Bronchial epithelial cell (primary cell): ENCODE data around the gene KMT5B. TPM values are rescaled to one million over a fixed set of nuclear protein-coding genes. Genes with fewer than 3 reads are reported as not detected.

ENCODE experiments used
- DNase-seq: peaks from one replicate; pipeline ENCODE4 v3.0.0-alpha.2; 2010; ENCODE audit warnings: low read depth
- FAIRE-seq: peaks from 2 replicates; lab custom pipeline; 2011; peaks lifted over from hg19 to GRCh38; lab: Jason Lieb, UNC
- H3K27me3 ChIP-seq: 2 replicates; pipeline ENCODE4 v1.5.1; 2011; ENCODE audit warnings: low read length; ENCODE audit not compliant: control insufficient read depth, insufficient read depth
- H3K36me3 ChIP-seq: 2 replicates; pipeline ENCODE4 v1.5.1; 2011; ENCODE audit warnings: low read length; ENCODE audit not compliant: control insufficient read depth, insufficient read depth
- H3K4me3 ChIP-seq: 2 replicates; pipeline ENCODE4 v1.5.1; 2011; ENCODE audit warnings: mild to moderate bottlenecking, low read depth, low read length, control low read depth
- CTCF ChIP-seq: IDR thresholded peaks from 2 replicates; pipeline ENCODE4 v1.5.1; 2011; ENCODE audit warnings: mild to moderate bottlenecking, moderate library complexity, low read length, control low read depth, inconsistent platforms; ENCODE audit not compliant: insufficient read depth, severe bottlenecking
- total RNA-seq: library from RNA; depleted of rRNA; stranded (reverse); fragments of >200 nt; gene quantifications from 2 replicates; pipeline ENCODE4 v1.2.1, GENCODE V29; 2014

The KMT5B gene
- total RNA-seq, 1 donor from 2014 or later: 35.8 TPM

- no peak for TF ChIP-seq CTCF
- Histone ChIP-seq H3K27me3 (peaks cover 2% of the 10 kb centered on the region), H3K4me3 (no peak overlapping the region), H3K36me3 (no peaks in the 10 kb centered on the region)
- no peak for FAIRE-seq
- DNase-seq: no peak
Observed at GRCh38 chr11:68215524-68216170, 2.6 kb upstream of the KMT5B start.

- no peak overlapping the region for H3K4me3 ChIP-seq
- no peaks in the 10 kb centered on the region for H3K36me3 ChIP-seq
- no peak for TF ChIP-seq CTCF
- peaks cover 2% of the 10 kb centered on the region for H3K27me3 ChIP-seq
- no peak for FAIRE-seq
- DNase-seq: no peak
Observed at GRCh38 chr11:68215087-68215445, 2.0 kb upstream of the KMT5B start.

DNA sequence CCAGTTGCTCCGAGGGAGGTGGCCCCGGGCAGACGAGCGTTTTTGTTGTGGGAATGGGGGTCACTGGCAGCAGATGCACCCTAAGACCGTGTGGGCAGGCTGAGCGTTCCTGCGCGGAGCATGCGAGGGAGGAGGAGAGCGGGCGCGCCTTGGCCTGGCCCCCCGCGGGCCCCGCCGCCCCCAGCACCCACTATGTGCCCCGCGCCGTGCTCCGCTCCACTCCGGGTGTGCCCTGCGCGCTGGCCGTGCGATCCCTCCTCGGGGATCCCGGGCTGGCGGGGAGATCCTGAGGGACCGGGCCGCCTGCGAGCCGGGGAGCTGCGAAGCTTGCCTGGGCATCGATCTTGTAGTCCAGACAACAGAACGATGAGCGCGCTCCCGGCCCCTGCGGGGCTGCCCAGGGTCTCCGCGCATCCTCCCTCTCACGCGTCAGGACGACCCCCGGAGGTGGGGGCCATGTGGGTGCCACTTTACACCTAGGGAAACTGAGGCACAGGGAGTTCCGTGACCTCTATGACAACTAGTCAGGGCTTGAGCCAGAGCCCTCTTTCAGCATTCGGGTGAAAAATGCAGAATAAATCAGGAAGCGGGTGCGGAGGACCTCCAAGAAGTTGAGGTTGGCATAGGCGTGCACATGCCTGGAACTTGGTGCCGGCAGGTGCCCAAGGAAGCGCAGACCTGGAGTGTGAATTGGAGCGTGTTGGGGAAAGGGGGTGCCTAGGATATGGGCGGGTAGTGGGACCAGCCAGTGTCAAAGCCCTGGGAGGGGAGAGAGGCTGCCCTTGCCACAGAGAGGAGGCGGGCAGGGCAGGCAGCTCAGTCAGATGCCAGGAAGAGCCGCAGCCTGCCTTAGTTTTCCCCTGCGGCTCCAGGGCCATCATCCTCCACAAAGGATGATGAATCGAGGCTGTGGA is 1.3 kb upstream of the KMT5B start:
- Histone ChIP-seq H3K27me3 (peaks cover 2% of the 10 kb centered on the region), H3K4me3 (peak overlapping the region; percentile 90), H3K36me3 (no peaks in the 10 kb centered on the region)
- FAIRE-seq (no peak), DNase-seq (no peak)
- no peak for TF ChIP-seq CTCF

DNA sequence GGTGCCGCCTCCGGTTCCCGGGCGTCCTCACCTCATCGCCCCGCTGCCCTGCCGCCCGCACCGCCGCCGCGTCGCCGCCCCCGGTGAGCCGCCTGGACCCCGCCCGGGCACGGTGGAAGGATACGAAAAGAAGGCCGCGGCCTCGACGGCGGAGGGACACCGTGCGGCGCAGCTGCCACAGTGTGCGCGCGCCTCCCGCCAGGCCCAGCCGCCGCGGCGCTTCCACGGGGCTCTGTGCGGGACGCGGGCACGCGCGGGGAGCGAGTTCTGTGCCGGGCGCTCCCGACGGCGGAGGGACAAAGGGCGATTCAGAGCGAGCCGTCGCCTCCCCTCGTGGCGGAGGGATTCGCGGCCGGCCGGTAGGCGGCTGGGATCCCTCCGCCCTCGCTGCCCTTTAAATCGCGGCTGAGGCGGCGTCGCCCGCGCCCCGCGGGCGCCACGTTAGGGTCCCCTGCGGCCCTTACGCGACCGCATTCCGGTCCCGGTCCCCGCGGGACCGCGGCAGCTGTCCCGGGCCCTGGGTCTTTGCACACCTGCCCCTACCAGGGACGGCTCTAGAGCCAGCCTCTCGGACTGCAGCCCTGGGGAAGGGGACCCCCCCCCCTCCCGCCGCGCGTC is 568 bp upstream of the KMT5B start:
- FAIRE-seq (no peak), DNase-seq (peak; percentile 48)
- no peak for TF ChIP-seq CTCF

GRCh38 chr11:68212421-68213134 is 518 bp downstream of the KMT5B start:
- peak overlapping the region; percentile 90 for H3K4me3 ChIP-seq
- no peaks in the 10 kb centered on the region for H3K36me3 ChIP-seq
- peaks cover 2% of the 10 kb centered on the region for H3K27me3 ChIP-seq
- no peak for TF ChIP-seq CTCF
- DNase-seq (peak; percentile 21), FAIRE-seq (no peak)

More for the DNA sequence above, 568 bp upstream of the KMT5B start:
- H3K36me3 ChIP-seq: no peaks in the 10 kb centered on the region
- H3K27me3 ChIP-seq: peaks cover 2% of the 10 kb centered on the region
- peak overlapping the region; percentile 90 for H3K4me3 ChIP-seq
